ENCODE measurements around the gene CCR3. TPM values are rescaled to one million over a fixed set of nuclear protein-coding genes. Genes with fewer than 3 reads are reported as not detected.

CCR3 gene
- total RNA-seq, 1 experiment from 2014 or later = not detected

DNA sequence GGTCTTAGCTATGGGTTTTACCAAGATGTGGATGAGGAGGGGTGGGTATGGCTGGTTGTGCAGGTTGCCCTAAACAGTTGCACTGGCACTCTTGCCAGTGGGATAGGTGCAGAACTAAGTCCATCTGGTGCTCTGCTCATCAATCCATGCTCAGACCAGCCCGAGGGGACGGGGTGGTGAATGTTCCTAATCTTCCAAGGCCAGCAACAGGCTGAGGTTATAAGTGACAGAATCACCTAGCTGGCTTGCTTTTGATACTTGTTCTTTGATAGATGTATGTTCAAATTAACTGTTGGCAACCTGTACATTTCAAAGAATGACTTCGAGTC lies 58.2 kb downstream of the CCR3 start:
- ATAC-seq = no peak
- POLR2A ChIA-PET = no interaction called here

DNA sequence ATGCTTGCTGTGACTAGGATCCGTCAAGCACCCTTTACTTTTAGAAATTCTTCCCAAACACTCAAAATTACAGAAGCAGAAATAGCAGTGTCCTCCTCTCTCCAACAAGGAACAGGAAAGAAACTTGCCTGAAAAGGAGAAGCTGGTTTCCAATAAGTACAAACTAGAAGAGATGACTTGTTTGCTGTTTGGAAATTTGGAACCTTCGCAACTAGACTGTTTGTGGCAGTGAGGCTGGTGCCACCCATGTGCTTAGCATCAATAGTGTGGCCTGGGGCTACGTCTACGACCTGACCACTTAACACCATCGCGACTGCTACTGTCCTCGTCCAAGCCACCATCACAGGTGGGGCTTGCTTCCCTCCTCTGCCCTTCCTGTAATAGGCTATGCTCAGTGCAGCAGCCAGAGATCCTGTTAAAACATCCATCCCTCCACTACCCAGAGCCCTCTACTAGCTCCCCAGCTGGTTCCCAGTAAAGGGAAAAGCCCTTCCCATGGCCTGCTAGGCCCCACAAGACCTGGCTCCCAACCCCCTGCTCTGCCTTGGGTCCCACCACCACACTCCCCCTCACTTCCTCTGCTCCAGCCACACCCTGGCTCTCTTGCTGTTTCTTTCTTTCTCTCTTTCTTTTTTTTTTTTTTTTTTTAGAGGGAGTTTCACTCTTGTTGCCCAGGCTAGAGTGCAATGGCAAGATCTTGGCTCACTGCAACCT lies 59.0 kb downstream of the CCR3 start:
- H3K9me3 ChIP-seq (ENCODE audit: control insufficient read depth in 1 of 2, insufficient read depth in 1 of 2, low read depth in 1 of 2, low read length in 2 of 2) = no peaks in the 10 kb centered on the region
- DNase-seq (ENCODE audit: low read depth, low spot score) = no peak
- H3K36me3 ChIP-seq (ENCODE audit: control insufficient read depth in 1 of 2, insufficient read depth in 2 of 2, low read length in 2 of 2) = no peaks in the 10 kb centered on the region
- peaks cover 5% of the 10 kb centered on the region; the same call in 1 of the 2 replicates for H3K27me3 ChIP-seq (ENCODE audit: insufficient read depth, low read length)
- no peak overlapping the region for H3K27ac ChIP-seq (ENCODE audit: low read depth, low read length)
- no peaks in the 10 kb centered on the region for H3K79me2 ChIP-seq (ENCODE audit: insufficient read depth, low read length)
- ChIA-PET RAD21 (ENCODE audit: low non-redundant PET in 1 of 2, low total read pairs in 2 of 2, uncharacterized antibody in 2 of 2, unreplicated experiment in 2 of 2) (no interaction called here), CTCF (no interaction called here), POLR2A (no interaction called here)
- H3K4me1 ChIP-seq (ENCODE audit: control insufficient read depth in 1 of 2, insufficient read depth in 2 of 2, low read length in 2 of 2) = no peaks in the 10 kb centered on the region
- no peak overlapping the region for H2AFZ ChIP-seq (ENCODE audit: low read depth, low read length, poor library complexity, severe bottlenecking)
- H3K4me3 ChIP-seq (replicated peaks in 1 of 2; ENCODE audit: low read depth in 1 of 2, low read length in 2 of 2) = no peak overlapping the region
- H3K4me2 ChIP-seq (ENCODE audit: low read length) = no peak overlapping the region
- H4K20me1 ChIP-seq (ENCODE audit: insufficient read depth) = no peaks in the 10 kb centered on the region
- no peaks in the 10 kb centered on the region; the same call in 1 of the 2 replicates for H3K9me2 ChIP-seq (ENCODE audit: insufficient read depth)
- intact Hi-C loops (cut with micrococcal nuclease) = no loop called here
- BruUV-seq (replicated peaks) = no TSS peak
- ATAC-seq = no peak
- TF ChIP-seq, protein P1, sequence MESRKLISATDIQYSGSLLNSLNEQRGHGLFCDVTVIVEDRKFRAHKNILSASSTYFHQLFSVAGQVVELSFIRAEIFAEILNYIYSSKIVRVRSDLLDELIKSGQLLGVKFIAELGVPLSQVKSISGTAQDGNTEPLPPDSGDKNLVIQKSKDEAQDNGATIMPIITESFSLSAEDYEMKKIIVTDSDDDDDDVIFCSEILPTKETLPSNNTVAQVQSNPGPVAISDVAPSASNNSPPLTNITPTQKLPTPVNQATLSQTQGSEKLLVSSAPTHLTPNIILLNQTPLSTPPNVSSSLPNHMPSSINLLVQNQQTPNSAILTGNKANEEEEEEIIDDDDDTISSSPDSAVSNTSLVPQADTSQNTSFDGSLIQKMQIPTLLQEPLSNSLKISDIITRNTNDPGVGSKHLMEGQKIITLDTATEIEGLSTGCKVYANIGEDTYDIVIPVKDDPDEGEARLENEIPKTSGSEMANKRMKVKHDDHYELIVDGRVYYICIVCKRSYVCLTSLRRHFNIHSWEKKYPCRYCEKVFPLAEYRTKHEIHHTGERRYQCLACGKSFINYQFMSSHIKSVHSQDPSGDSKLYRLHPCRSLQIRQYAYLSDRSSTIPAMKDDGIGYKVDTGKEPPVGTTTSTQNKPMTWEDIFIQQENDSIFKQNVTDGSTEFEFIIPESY (IDR thresholded peaks at IDR 0.05; ENCODE audit: extremely low read depth, insufficient replicate concordance, low read length) = no peak
- H3K9ac ChIP-seq (ENCODE audit: low read length) = no peak overlapping the region

More for the DNA sequence above, 58.2 kb downstream of the CCR3 start:
- Histone ChIP-seq H3K27me3 (ENCODE audit: insufficient read depth, low read length) (peaks cover 1% of the 10 kb centered on the region; the same call in 1 of the 2 replicates), H3K9me3 (ENCODE audit: control insufficient read depth in 1 of 2, insufficient read depth in 1 of 2, low read depth in 1 of 2, low read length in 2 of 2) (no peaks in the 10 kb centered on the region), H3K27ac (ENCODE audit: low read depth, low read length) (no peak overlapping the region), H3K4me3 (replicated peaks in 1 of 2; ENCODE audit: low read depth in 1 of 2, low read length in 2 of 2) (no peak overlapping the region), H3K4me2 (ENCODE audit: low read length) (no peak overlapping the region), H2AFZ (ENCODE audit: low read depth, low read length, poor library complexity, severe bottlenecking) (no peak overlapping the region), H3K79me2 (ENCODE audit: insufficient read depth, low read length) (no peaks in the 10 kb centered on the region), H4K20me1 (ENCODE audit: insufficient read depth) (no peaks in the 10 kb centered on the region), H3K9me2 (ENCODE audit: insufficient read depth) (no peaks in the 10 kb centered on the region; the same call in 1 of the 2 replicates), H3K9ac (ENCODE audit: low read length) (no peak overlapping the region), H3K4me1 (ENCODE audit: control insufficient read depth in 1 of 2, insufficient read depth in 2 of 2, low read length in 2 of 2) (no peaks in the 10 kb centered on the region), H3K36me3 (ENCODE audit: control insufficient read depth in 1 of 2, insufficient read depth in 2 of 2, low read length in 2 of 2) (no peaks in the 10 kb centered on the region)
- intact Hi-C loops (cut with micrococcal nuclease) = no loop called here
- no peak for DNase-seq (ENCODE audit: low read depth, low spot score)
- ChIA-PET RAD21 (ENCODE audit: low non-redundant PET in 1 of 2, low total read pairs in 2 of 2, uncharacterized antibody in 2 of 2, unreplicated experiment in 2 of 2) (no interaction called here), CTCF (no interaction called here)
- BruUV-seq (replicated peaks) = no TSS peak
- no peak for TF ChIP-seq ELF1 (IDR thresholded peaks at IDR 0.05; ENCODE audit: borderline replicate concordance, low read depth)
- TF ChIP-seq POLR2AphosphoS5 (IDR thresholded peaks at IDR 0.05; ENCODE audit: low read depth, low read length) = no peak
- no peak for TF ChIP-seq JUND (IDR thresholded peaks at IDR 0.05)
- TF ChIP-seq SP1 (IDR thresholded peaks at IDR 0.05; ENCODE audit: low read depth) = no peak
- TF ChIP-seq CEBPB (IDR thresholded peaks at IDR 0.05; ENCODE audit: low read depth) = no peak

All from HCT116 (cell line).